ENCODE data around the gene RPL27A. TPM values are rescaled to one million over a fixed set of nuclear protein-coding genes. Genes with fewer than 3 reads are reported as not detected.

Gene RPL27A
- total RNA-seq, 3 donors from 2014 or later, result 1,340 to 1,866 (median 1,663) TPM

DNA sequence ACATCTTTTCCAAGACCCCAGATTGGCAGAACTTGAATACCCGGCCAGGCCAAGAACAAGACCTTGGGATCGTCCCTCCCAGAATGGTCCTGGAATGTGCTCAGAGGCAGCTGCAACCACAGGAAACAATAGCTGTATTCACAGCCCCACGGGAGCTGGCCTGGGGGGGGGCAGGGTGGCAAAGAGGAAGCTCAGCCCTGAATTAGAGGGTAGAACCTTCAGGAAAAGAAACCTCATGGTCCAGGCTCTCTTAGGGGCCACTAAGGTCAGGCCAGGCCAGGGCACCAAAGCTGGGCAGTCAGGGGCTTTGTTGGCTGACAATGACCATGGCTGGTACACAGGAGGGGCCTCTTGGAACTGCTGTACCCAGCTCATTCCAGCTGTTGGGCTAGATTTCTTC is 17.3 kb downstream of the RPL27A start:
- ATAC-seq (no peak), DNase-seq (no peak)
- Mint-ChIP-seq H3K27me3 (ENCODE audit: low read depth) (no peaks in the 10 kb centered on the region), H3K4me1 (ENCODE audit: low read depth) (no peaks in the 10 kb centered on the region), H3K9me3 (no peaks in the 10 kb centered on the region), H3K36me3 (ENCODE audit: insufficient read depth) (peaks cover 8% of the 10 kb centered on the region), H3K4me3 (no peak overlapping the region)

DNA sequence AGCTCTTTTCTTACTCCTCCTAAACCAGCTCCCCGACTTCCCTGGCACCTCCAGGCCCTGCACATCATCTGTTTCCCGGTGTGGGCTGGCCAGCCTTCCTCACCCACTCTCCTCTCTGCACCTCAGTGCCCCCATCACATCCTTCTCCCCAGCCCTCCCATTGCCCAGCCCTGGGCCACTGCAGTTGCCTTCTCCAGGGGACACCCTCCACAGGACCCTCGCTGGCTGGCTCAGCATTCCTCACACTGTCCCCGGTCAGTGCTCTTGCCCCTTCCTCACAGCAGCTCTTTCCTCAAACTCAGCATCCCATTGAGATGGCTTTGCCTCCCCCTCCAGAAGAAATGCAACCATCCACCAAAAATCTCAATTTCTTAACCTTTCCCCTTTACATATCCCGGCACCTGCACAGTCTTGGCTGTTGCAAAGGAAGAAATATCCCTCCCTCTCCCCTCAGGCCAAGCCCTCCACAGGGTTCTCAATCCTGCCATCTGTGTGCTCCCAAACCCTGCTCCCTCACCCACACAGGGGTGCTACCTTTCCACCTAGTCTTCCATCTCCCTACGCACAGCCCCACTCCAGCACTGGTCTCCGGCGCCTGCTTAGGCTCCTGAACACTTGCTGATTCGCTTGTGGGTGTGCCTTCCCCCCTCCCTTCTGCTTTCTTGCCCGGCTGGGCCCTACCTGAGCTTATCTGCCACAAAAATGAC is 19.5 kb downstream of the RPL27A start:
- ATAC-seq, result no peak
- Mint-ChIP-seq H3K4me3 (no peak overlapping the region), H3K36me3 (ENCODE audit: insufficient read depth) (peaks cover 2% of the 10 kb centered on the region), H3K27me3 (ENCODE audit: low read depth) (no peaks in the 10 kb centered on the region), H3K9me3 (no peaks in the 10 kb centered on the region), H3K4me1 (ENCODE audit: low read depth) (no peaks in the 10 kb centered on the region)
- no peak for DNase-seq

DNA sequence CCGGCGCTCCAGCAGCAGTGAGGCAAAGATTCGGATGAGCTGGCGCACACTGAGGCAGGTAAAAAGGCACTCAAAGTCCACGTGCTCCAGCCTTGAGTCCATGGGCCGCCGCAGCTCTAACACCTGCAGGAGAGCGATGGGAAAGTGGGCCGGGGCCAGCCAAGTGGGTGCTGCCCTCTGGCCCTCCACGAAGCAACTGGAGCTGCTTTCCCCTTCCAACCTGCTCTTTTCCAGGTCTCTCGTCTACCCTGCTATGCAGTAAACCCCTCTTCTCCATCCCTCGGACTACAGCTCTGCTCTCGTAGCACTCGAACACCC is 20.0 kb downstream of the RPL27A start:
- Mint-ChIP-seq H3K27me3 (ENCODE audit: low read depth) (no peaks in the 10 kb centered on the region), H3K4me3 (no peak overlapping the region), H3K36me3 (ENCODE audit: insufficient read depth) (no peaks in the 10 kb centered on the region), H3K4me1 (ENCODE audit: low read depth) (no peaks in the 10 kb centered on the region), H3K9me3 (no peaks in the 10 kb centered on the region)
- ATAC-seq (no peak), DNase-seq (no peak)

DNA sequence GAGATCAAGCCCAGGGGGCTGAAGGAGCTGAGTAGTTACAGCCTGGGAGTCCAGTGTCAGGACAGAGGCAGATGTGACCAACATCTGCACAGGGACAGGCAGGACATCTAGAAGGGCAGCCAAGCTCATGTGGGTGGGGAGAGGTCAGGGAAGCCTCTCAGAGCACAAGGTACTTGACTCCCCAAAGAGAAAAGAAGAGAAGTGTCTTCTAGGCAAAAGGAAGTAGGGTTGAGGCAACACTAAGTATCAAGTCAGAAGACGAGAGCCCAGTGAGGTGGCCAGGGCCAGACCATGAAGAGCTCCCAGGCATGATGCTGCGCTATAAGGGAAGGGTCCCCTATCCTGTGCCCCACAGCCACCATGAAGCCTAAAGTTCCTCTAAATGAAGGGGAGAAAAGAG is 21.5 kb downstream of the RPL27A start:
- no peaks in the 10 kb centered on the region for H3K4me1 Mint-ChIP-seq (ENCODE audit: low read depth)
- no peaks in the 10 kb centered on the region for H3K9me3 Mint-ChIP-seq
- no peak for ATAC-seq
- H3K27me3 Mint-ChIP-seq (ENCODE audit: low read depth), result no peaks in the 10 kb centered on the region
- no peak for DNase-seq
- H3K36me3 Mint-ChIP-seq (ENCODE audit: insufficient read depth), result no peaks in the 10 kb centered on the region
- no peak overlapping the region for H3K4me3 Mint-ChIP-seq

DNA sequence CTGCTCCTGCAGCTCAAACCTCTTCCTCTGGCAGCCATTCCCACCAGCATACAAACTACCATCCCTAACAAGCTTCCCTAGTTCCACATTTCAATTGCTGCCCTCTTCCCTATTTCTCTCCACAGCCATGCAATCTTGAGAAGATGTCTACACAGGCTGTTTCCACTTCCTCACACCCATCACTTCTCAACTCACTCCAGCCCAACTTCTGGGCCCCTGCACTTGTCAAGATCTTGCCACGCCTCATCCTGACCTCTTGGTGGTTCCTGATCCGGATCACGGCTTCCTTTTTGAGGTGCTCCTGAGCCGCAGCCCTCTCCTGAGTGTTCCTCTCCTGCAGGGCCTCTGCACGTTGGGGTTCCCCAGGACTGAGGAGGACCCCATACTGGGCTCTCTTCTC is 22.6 kb downstream of the RPL27A start:
- DNase-seq, result no peak
- Mint-ChIP-seq H3K36me3 (ENCODE audit: insufficient read depth) (no peaks in the 10 kb centered on the region), H3K4me3 (no peak overlapping the region), H3K4me1 (ENCODE audit: low read depth) (no peaks in the 10 kb centered on the region), H3K9me3 (no peaks in the 10 kb centered on the region), H3K27me3 (ENCODE audit: low read depth) (no peaks in the 10 kb centered on the region)
- ATAC-seq, result no peak

DNA sequence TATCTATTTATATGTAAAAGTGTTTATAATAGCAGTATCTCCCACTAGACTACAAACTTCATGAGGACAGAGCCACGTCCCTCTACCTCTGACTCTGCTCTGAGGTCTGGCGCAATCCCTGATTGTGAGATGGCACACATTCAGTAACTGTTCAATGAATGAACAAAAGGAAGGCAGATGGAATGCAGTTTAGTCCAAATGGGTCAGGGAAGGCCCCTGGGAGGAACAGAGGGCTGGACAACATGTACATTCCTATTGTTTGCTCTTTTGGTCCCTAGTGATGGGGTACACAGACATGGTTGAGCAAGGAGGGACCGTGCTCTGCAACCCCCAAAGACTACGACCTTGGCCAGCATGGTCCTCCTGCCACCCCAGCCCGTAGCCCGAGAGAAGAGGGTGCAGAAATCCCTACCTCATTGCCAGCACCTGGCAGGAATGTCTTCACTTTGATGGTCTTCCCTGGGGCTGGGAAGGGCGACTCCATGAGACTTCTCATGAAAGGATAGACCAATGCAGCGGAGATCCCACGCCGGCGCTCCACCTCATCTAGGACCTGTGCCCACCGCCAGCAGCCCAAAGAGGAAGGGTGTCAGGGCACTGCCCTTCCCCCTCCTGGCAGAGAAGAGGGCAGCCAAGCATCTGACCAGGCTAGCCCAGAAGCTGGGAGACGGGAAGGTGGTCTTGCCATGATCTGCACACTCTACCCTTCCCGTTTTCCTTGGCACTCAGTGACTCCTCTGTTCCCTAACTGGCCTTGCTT is 24.3 kb downstream of the RPL27A start:
- Mint-ChIP-seq H3K36me3 (ENCODE audit: insufficient read depth) (no peaks in the 10 kb centered on the region), H3K27me3 (ENCODE audit: low read depth) (peaks cover 2% of the 10 kb centered on the region), H3K4me3 (no peak overlapping the region), H3K9me3 (no peaks in the 10 kb centered on the region), H3K4me1 (ENCODE audit: low read depth) (no peaks in the 10 kb centered on the region)
- no peak for DNase-seq
- no peak for ATAC-seq

DNA sequence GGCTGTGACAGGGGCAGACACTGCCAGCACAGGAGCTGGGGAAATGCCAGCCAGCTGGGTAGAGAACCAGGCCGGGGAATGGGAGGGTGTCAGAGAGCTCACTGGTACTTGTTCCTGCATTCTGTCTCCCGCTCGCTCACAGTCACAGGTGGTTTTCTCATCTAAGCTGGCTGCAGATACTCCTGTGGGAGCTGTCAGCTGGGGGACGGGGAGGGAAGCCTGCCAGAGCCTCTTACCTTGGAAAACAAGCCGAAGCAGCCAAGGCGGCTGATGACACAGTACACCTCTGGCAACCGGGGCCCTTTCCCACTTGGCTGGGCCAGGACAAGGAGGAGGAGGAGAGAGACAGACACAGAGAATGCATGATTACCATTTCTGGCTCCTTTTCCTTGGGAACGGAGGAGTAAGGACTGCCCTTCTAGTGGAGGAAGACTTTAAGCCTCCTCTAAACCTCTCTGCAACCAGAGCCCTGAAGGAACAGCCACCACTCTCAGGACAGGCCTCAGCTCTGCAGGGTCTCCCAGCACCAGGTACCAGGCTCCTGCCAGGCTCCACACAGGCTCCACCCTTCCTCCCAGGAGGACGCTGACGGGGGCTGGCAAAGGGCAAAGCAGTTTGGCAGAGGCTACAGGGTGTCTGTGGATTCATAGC is 25.1 kb downstream of the RPL27A start:
- H3K4me1 Mint-ChIP-seq (ENCODE audit: low read depth), result no peaks in the 10 kb centered on the region
- H3K27me3 Mint-ChIP-seq (ENCODE audit: low read depth), result peaks cover 2% of the 10 kb centered on the region
- no peak for DNase-seq
- H3K9me3 Mint-ChIP-seq, result no peaks in the 10 kb centered on the region
- H3K4me3 Mint-ChIP-seq, result no peak overlapping the region
- H3K36me3 Mint-ChIP-seq (ENCODE audit: insufficient read depth), result no peaks in the 10 kb centered on the region
- no peak for ATAC-seq

DNA sequence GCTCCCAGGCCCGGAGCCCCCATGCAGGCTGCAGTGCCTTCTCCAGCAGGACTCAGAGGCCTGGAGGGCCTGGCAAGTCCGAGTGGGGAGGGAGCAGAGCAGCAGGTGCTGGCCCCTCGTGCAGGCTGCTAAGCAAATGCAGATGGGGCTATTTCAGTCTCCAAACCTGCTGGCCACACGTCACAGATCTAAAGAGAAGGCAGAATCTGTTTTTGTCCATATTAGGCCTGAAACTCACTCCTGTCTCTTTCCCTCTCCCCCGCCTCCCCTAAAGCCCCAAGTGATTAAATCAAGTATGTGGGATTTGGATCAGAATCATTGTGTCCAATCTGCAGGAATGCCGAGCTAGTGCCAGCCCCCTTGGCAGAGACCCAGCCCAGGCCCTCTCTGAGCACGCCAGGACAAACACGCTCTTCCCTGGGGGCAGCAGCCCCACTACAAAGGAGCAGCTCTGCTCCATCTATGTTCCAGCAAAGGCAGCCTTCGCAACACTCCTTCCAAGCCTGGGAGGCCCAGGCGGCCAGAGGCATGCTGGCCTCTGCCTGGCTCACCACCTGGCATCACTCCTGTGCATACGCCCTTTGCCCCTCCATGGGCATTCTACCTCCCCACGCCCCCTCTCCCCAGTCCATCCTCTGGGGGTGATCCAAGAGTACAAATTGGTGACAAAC is 26.5 kb downstream of the RPL27A start:
- H3K4me1 Mint-ChIP-seq (ENCODE audit: low read depth), result no peaks in the 10 kb centered on the region
- ATAC-seq (no peak), DNase-seq (no peak)
- no peaks in the 10 kb centered on the region for H3K36me3 Mint-ChIP-seq (ENCODE audit: insufficient read depth)
- no peak overlapping the region for H3K4me3 Mint-ChIP-seq
- peaks cover 2% of the 10 kb centered on the region for H3K27me3 Mint-ChIP-seq (ENCODE audit: low read depth)
- no peaks in the 10 kb centered on the region for H3K9me3 Mint-ChIP-seq

DNA sequence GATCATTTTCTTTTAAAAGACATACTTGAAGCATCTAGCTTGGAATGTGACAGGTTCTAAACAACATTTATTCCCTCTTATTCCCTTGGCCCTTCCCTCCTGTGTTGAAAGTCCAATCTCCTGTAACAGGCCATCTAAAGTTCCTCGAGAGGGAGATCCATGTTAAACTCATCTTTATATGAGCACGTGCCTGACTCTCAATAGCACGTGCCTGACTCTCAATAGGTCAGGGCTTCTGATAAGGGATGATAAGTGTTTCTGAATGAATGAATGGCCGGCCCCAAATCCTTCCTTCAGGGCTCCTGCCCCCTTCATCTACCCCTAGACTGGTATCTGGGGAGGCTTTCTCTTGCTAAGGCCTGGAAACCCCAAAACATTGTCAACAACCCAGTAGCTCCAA is 27.2 kb downstream of the RPL27A start:
- Mint-ChIP-seq H3K27me3 (ENCODE audit: low read depth) (peaks cover 2% of the 10 kb centered on the region), H3K4me1 (ENCODE audit: low read depth) (no peaks in the 10 kb centered on the region), H3K9me3 (no peaks in the 10 kb centered on the region), H3K36me3 (ENCODE audit: insufficient read depth) (no peaks in the 10 kb centered on the region), H3K4me3 (no peak overlapping the region)
- no peak for DNase-seq
- ATAC-seq, result no peak

DNA sequence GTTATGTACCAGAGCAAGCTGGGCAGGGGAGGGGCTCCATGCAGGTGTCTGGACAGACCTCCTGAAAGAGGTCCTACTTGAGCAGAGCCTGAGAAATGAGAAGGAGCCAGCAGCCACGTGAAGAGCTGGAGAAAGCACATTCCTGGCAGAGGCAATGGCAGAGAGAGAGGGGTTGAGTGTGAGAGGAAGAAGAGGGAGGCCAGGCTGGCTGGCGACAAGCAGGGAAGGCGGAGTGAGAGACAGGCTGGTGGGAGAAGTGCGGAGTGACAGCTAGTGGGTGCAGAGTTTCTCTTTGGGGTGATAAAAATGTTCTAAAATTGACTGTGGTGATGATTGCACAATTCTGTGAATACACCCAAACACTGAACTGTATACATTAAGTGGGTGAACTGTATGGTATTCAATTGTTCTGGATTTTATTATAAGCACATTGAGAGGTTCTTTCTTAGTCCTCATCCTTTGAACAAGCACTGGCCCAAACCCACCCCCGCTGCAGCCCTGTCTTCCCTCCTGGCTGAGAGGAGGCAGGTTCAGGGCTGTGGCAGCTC is 29.4 kb downstream of the RPL27A start:
- peaks cover 2% of the 10 kb centered on the region for H3K27me3 Mint-ChIP-seq (ENCODE audit: low read depth)
- H3K4me3 Mint-ChIP-seq, result no peak overlapping the region

DNA sequence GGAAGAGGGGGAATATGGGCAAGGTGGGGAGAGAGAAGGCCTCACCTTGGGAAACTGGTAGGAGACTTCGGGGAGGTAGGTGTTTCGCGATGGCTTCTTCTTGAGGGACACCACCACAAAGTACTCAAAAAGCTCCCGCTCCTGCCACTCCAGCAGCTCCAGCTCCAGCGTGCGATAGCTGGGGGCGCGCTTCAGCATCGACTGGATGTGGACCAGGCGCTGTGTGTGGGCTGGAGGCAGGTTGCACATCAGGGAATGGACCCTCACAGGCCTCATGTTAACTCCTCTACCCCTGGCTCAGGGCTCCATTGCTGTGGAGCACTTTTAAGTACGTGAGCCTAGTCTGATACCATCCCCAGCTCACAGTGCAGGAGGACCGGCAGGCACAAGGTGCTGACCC is 29.9 kb downstream of the RPL27A start:
- Mint-ChIP-seq H3K36me3 (ENCODE audit: insufficient read depth) (no peaks in the 10 kb centered on the region), H3K4me1 (ENCODE audit: low read depth) (peaks cover 2% of the 10 kb centered on the region), H3K4me3 (no peak overlapping the region), H3K27me3 (ENCODE audit: low read depth) (peaks cover 2% of the 10 kb centered on the region), H3K9me3 (no peaks in the 10 kb centered on the region)
- DNase-seq (no peak), ATAC-seq (no peak)

More for the DNA sequence above, 29.4 kb downstream of the RPL27A start:
- no peaks in the 10 kb centered on the region for H3K9me3 Mint-ChIP-seq
- no peak for DNase-seq
- no peaks in the 10 kb centered on the region for H3K36me3 Mint-ChIP-seq (ENCODE audit: insufficient read depth)
- ATAC-seq, result no peak
- H3K4me1 Mint-ChIP-seq (ENCODE audit: low read depth), result no peaks in the 10 kb centered on the region

DNA sequence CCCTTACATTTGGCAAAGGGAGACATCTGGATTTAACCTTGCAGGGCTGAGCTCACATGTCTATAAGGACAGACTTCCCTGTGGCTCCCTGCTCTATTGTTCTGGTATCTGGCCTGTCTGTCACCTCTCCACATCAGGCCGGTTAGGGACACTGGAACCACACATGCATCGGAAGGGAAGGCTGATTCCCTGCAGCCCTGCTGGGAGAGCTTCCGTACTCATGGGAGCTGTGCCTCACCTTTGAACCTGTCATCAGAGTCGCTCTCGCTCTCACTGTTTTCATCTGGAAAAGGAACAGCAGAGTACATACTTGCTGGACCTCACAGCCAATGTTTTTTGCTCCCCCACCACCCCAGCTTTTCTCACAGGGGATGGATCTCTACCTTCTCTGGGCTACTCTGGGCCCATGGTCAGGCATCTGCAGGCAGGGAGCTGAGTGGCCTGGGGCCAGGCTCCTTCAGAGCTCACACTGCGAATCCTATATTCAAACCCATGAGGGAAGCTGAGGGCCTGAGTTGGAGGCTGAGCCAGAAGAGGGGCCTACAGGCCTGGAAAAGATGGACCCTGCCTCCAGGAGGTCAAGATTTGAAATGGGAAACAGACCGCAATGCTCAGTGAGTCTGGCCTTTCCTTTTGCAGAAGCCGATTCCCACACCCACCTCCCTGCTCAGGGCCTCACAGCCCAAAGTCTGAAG is 31.3 kb downstream of the RPL27A start:
- Mint-ChIP-seq H3K4me3 (no peak overlapping the region), H3K27me3 (ENCODE audit: low read depth) (peaks cover 2% of the 10 kb centered on the region), H3K4me1 (ENCODE audit: low read depth) (peaks cover 4% of the 10 kb centered on the region), H3K36me3 (ENCODE audit: insufficient read depth) (no peaks in the 10 kb centered on the region), H3K9me3 (no peaks in the 10 kb centered on the region)
- ATAC-seq, result no peak
- DNase-seq, result no peak

DNA sequence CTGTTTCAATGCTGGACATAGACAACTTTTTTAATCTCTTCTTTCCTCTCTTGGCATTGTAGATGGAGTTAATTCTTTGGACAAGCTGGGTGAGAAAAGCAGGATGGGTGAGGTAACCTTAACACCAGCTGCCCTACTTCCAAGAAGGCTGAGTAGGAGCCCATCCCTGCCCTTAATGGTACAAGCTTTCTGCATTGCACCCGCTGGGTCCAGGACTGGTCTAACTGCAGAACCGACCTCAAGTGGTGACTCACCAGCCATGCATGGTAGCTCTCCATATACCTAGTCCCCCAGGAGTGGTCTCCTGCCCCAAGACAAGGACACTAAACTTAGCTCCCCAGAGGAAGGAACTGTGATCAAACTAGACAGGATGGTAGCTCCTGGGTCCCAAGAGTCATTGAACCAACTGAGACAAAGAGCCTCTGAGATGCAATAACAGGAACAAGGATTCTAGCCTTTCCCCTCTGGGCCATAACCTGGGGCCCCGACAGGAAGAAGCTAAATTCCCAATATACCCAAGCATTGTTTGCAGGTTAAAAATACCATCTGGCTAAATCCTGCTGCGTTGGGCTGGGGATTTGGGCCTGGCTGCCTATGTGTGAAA is 32.1 kb downstream of the RPL27A start:
- DNase-seq (no peak), ATAC-seq (no peak)
- Mint-ChIP-seq H3K4me1 (ENCODE audit: low read depth) (peaks cover 4% of the 10 kb centered on the region), H3K9me3 (no peaks in the 10 kb centered on the region), H3K36me3 (ENCODE audit: insufficient read depth) (no peaks in the 10 kb centered on the region), H3K27me3 (ENCODE audit: low read depth) (peaks cover 2% of the 10 kb centered on the region), H3K4me3 (no peak overlapping the region)

DNA sequence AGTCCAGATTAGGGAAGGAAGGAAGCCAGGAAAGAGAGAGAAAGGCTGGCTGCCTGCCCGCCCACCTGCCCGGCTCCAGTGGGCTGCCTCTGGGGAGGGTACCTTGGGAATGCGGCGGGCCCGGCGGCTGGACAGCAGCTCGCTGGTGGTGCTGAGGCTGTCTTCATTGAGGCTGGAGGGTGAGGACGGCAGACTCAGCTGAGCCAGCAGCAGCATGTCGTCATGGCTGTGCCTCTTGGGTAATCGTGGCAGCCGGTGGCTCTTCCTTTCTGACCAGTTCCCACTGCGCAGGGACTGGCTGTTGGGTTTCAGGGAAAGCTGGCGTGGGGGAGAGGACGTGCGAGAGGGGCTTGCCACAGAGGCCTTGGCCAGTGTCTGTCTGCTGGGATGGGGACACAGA is 32.9 kb downstream of the RPL27A start:
- DNase-seq (no peak), ATAC-seq (no peak)
- no peaks in the 10 kb centered on the region for H3K27me3 Mint-ChIP-seq (ENCODE audit: low read depth)
- no peak overlapping the region for H3K4me3 Mint-ChIP-seq
- no peaks in the 10 kb centered on the region for H3K9me3 Mint-ChIP-seq
- peaks cover 4% of the 10 kb centered on the region for H3K4me1 Mint-ChIP-seq (ENCODE audit: low read depth)
- no peaks in the 10 kb centered on the region for H3K36me3 Mint-ChIP-seq (ENCODE audit: insufficient read depth)

Measured in activated T-cell treated with anti-CD3 and anti-CD28 coated beads, Interleukin-2, amount 50 U/mL, for 4 hours (primary cell).